Hepatocyte (in vitro differentiated cells): Measurements from ENCODE around the gene CD82. TPM values are rescaled to one million over a fixed set of nuclear protein-coding genes. Genes with fewer than 3 reads are reported as not detected.

Source experiments
- DNase-seq: peaks from one replicate; pipeline ENCODE4 v3.0.0-alpha.2; 2016; ENCODE audit warnings: low spot score
- H2AFZ ChIP-seq: fragments of 200-600 bp; sonication (generic); 2 replicates; pipeline ENCODE4 v1.6.0; 2016; ENCODE audit warnings: antibody characterized with exemption, mild to moderate bottlenecking
- H3K27ac ChIP-seq: fragments of 200-600 bp; sonication (generic); 2 replicates; pipeline ENCODE4 v1.5.1; 2016; ENCODE audit warnings: mild to moderate bottlenecking
- H3K27me3 ChIP-seq: fragments of 200-600 bp; sonication (generic); 2 replicates; pipeline ENCODE4 v1.6.1; 2016
- H3K36me3 ChIP-seq: fragments of 200-600 bp; sonication (generic); replicated peaks from 2 replicates; pipeline ENCODE4 v1.5.1; 2016; ENCODE audit warnings: low read depth; ENCODE audit not compliant: insufficient read depth
- H3K4me1 ChIP-seq: fragments of 200-600 bp; sonication (generic); 2 replicates; pipeline ENCODE4 v1.5.1; 2016; ENCODE audit warnings: mild to moderate bottlenecking, moderate library complexity; ENCODE audit not compliant: insufficient read depth
- H3K4me2 ChIP-seq: fragments of 200-600 bp; sonication (generic); 2 replicates; pipeline ENCODE4 v1.6.0; 2016
- H3K4me3 ChIP-seq: fragments of 200-600 bp; sonication (generic); 2 replicates; pipeline ENCODE4 v1.5.1; 2016; ENCODE audit warnings: mild to moderate bottlenecking
- H3K79me2 ChIP-seq: fragments of 200-600 bp; sonication (generic); 2 replicates; pipeline ENCODE4 v1.6.0; 2017; ENCODE audit warnings: mild to moderate bottlenecking
- H3K9me2 ChIP-seq: fragments of 200-600 bp; sonication (generic); replicated peaks from 2 replicates; pipeline ENCODE4 v1.6.0; 2017; ENCODE audit warnings: mild to moderate bottlenecking; ENCODE audit not compliant: insufficient read depth
- H3K9me3 ChIP-seq: fragments of 200-600 bp; sonication (generic); 2 replicates; pipeline ENCODE4 v1.5.1; 2016; ENCODE audit warnings: low read depth, mild to moderate bottlenecking
- H4K20me1 ChIP-seq: fragments of 200-600 bp; sonication (generic); 2 replicates; pipeline ENCODE4 v1.6.0; 2016; ENCODE audit warnings: mild to moderate bottlenecking; ENCODE audit not compliant: insufficient read depth, poor library complexity, severe bottlenecking
- CTCF ChIP-seq: fragments of 200-600 bp; sonication (generic); IDR thresholded peaks from 2 replicates; pipeline ENCODE4 v1.5.1; 2016; ENCODE audit warnings: antibody characterized with exemption, mild to moderate bottlenecking; ENCODE audit not compliant: poor library complexity
- EZH2 ChIP-seq: fragments of 200-600 bp; sonication (generic); IDR thresholded peaks from 2 replicates; pipeline ENCODE4 v1.6.1; 2016; ENCODE audit warnings: antibody characterized with exemption, mild to moderate bottlenecking, borderline replicate concordance
- EZH2phosphoT487 ChIP-seq: fragments of 200-600 bp; sonication (generic); IDR thresholded peaks from one replicate; pipeline ENCODE4 v1.6.1; 2018; ENCODE audit warnings: antibody characterized with exemption, mild to moderate bottlenecking, low read depth, moderate library complexity; ENCODE audit not compliant: unreplicated experiment, severe bottlenecking
- WGBS: methylation state at CpG from one replicate; pipeline ENCODE4 v1.1.6; 2016; ENCODE audit warnings: low lambda C conversion rate; ENCODE audit errors: missing lambda C conversion rate; 5-methylcytosine and 5-hydroxymethylcytosine counted together
- polyA plus RNA-seq: library from polyadenylated mRNA; unstranded; fragments of >200 nt; fragmentation: Nextera tagmentation; extraction: Ambion mirVana; gene quantifications from 2 replicates; pipeline ENCODE4 v1.2.1, GENCODE V29; 2016
- total RNA-seq: library from RNA; depleted of rRNA; stranded (reverse); fragments of >200 nt; gene quantifications from 2 replicates; pipeline ENCODE4 v1.2.3, GENCODE V29; 2014

CD82 gene
- total and polyA plus RNA-seq, 2 experiments from 2014 or later = 38.7 to 157 TPM

DNA sequence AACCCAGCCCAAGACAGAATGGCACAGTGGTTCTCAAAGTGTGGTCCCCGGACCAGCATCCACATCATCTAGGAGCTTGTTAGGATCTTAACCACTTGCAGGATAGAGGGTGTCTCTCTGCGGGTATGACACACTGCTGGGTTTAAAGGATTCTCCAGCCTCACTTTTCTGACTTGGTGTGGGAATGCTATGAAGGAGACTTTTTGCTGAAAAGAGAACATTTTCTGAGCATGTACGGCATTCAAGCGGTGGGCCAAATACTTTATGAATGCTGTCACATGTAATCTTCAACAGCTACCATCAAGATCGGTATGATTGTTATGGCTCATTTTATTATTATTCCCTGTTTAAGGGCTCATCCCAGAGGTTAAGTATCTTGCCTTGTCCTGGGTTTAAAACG, 1.8 kb upstream of the CD82 start:
- Histone ChIP-seq H3K79me2 (no peaks in the 10 kb centered on the region), H3K27me3 (no peaks in the 10 kb centered on the region), H2AFZ (no peak overlapping the region), H4K20me1 (no peaks in the 10 kb centered on the region), H3K36me3 (no peaks in the 10 kb centered on the region), H3K4me1 (peaks cover 24% of the 10 kb centered on the region), H3K9me3 (no peaks in the 10 kb centered on the region), H3K4me2 (peak overlapping the region; percentile 74), H3K9me2 (no peaks in the 10 kb centered on the region), H3K27ac (peak overlapping the region; percentile 95), H3K4me3 (no peak overlapping the region)
- DNase-seq = no peak
- WGBS = 78% methylated on average over 6 of the region's 6 CpGs
- TF ChIP-seq EZH2phosphoT487 = no peak
- no peak for TF ChIP-seq CTCF
- TF ChIP-seq EZH2 = no peak

DNA sequence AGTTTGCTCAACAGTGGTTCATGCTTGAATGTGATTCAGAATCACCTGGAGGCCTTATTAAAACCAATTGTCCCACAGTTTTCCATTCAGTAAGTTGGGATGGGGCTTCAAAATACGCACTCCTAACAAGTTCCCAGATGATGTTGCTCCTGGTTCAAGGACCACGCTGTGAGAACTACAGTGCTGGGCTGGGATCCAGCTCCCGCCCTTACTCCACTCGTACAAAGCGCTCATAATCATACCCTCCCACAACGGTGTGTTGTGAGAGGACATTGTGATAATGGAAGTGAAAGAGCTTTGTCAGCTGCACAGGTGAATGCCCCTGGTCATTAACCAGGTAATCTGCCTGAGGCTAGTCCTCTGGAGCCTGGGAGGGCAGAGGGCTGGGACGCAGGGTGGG, 1.3 kb upstream of the CD82 start:
- no peak overlapping the region for H3K4me3 ChIP-seq

DNA sequence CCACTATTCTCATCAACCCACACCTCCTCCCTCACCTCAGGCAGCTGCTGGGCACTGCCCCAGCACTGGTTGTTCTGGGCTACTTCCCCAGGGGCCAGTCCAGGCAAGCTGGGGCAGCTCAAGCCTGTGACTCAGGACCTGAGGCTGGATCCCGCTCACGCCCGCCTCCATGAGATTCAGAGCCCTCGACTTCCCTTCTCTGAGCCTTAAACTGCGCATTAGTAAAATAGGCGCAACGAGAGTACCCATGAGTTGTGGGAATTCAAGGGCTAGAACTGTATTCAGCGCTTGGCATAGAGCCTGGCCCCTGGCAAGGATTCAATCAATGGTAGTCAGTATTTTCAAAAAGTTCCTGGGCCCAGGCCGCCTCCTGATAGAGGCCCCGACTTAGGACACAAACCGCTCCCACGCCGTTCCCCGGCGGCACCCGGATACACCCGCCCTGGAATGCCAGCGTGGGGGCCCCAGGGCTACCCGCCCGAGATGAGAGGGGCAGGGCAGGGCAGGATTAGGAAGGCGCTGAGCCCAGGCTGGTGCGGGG, 723 bp upstream of the CD82 start:
- H3K9me2 ChIP-seq = no peaks in the 10 kb centered on the region
- no peaks in the 10 kb centered on the region for H3K79me2 ChIP-seq
- H3K4me3 ChIP-seq = peak overlapping the region; percentile 6
- peak; percentile 79 for DNase-seq
- H3K4me2 ChIP-seq = peak overlapping the region; percentile 74
- H3K27ac ChIP-seq = peak overlapping the region; percentile 95
- peak overlapping the region; percentile 61 for H2AFZ ChIP-seq
- no peaks in the 10 kb centered on the region for H3K9me3 ChIP-seq
- 23% methylated on average over 18 of the region's 22 CpGs for WGBS
- H3K27me3 ChIP-seq = no peaks in the 10 kb centered on the region
- no peaks in the 10 kb centered on the region for H3K36me3 ChIP-seq
- peaks cover 31% of the 10 kb centered on the region for H3K4me1 ChIP-seq
- H4K20me1 ChIP-seq = no peaks in the 10 kb centered on the region
- TF ChIP-seq CTCF (no peak), EZH2phosphoT487 (no peak), EZH2 (no peak)

More for the DNA sequence above, 1.3 kb upstream of the CD82 start:
- Histone ChIP-seq H4K20me1 (no peaks in the 10 kb centered on the region), H3K9me3 (no peaks in the 10 kb centered on the region), H3K27ac (peak overlapping the region; percentile 95), H3K36me3 (no peaks in the 10 kb centered on the region), H3K79me2 (no peaks in the 10 kb centered on the region), H3K27me3 (no peaks in the 10 kb centered on the region), H2AFZ (peak overlapping the region; percentile 61), H3K4me2 (peak overlapping the region; percentile 74), H3K4me1 (peaks cover 27% of the 10 kb centered on the region), H3K9me2 (no peaks in the 10 kb centered on the region)
- TF ChIP-seq CTCF (no peak), EZH2phosphoT487 (no peak), EZH2 (no peak)
- 70% methylated on average over 7 of the region's 7 CpGs for WGBS
- DNase-seq = peak; percentile 42
